NOMO-1 (cell line): Measurements from ENCODE around the gene PTPRB.

ENCODE experiments used
- DNase-seq, 2 experiments: peaks; one replicate each; lab custom pipeline; 2025; ENCODE audit not compliant: unreplicated experiment in 2 of 2; lab: John Stamatoyannopoulos, UW

PTPRB gene

DNA sequence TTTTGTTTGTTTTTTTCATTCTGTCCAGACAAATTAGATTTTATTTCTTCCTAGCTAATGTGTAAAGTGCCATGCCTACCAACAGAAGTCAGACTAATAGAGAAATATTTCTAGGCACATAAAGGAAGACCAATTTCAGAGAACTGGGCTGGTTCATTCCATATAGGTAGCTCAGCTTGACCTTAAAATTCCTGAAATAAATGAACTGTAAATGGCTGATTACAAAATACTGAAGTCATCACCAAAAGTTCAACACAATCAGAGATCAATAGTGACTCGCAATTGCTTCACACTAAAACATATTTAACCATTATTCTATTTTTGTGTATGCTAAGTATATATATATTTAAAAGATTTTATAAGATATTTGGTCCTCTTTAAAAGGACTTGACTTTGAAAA lies 34.2 kb downstream of the PTPRB start:
- no peak for DNase-seq

DNA sequence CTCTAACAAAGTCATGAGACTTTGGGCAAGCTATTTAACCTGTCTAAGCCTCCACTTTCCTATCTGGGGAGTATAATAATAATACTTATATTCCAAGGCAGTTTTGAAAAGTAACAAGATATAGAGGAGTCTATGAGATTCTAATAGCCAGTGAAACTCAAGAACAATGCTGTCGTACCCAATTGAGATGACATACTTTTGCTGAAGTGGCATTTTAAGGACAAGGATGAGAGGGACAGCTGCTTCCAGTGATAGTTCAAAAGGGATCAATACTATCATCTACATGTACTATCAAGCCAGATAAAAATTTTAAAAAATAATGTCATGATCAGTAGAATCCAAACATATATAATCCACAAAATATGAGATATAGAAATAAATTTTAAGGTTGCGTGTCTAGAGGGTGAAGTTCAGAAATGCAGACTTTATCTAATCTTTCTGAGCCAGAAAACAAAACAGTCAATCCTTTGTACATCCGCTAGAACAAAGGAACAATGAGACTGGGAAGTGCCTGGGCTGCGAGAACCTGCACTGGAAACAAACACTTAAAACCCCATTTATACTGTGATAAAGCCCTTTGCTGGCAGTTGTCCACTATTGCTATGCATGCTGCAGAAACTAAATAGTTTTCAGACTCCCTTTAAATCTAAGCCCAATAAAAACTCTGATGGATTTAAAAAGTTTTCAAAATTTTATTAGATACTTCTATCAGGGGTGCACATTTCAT lies 38.6 kb downstream of the PTPRB start:
- DNase-seq, result no peak

DNA sequence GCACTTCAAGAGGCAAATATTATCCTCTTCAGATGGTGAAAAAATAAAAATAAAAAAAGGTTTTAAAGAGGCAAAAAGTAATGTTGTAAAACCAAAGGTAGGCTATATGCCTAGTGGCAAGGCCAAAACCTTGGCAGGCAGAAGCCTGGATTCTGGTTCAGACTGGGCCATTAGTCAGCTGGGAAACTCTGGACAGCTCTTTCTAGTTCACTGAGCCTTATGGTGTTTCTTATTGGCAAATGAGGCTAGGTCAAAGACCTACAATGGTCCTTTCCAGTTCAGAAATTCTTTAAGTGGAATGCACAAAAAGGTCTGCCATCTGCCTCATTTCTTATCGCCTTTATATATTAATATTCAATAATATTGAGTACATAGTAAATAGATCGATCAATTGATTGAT lies 44.6 kb downstream of the PTPRB start:
- DNase-seq, result no peak

DNA sequence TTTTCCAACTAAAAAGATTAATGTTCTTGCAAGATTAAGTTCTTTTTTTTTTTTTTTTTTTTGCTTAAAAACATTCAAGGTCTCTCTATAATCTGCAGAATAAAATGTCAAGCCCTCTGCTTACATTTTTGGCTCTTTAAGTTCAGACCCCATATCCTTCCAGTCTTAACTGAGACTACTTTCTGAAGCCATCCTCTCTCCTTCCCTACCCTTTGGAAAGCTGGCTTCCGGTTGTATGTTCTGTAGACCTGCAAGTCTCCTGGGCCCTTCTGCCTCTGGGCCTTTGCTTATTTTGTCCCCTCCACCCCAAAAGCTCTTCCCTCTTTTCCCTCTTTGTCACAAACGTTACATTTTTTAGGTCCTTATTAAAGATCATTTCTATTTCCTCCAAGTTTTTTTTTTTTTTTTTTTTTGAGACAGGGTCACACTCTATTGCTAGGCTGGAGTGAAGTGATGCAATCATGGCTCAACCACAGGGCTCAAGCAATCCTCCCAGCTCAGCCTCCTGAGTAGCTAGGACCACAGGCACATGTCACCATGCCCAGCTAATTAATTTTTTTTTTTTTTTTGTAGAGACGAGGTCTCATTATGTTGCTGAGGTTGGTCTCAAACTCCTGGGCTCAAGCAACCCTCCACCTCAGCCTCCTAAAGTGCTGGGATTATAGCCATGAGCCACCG lies 46.5 kb downstream of the PTPRB start:
- no peak for DNase-seq

DNA sequence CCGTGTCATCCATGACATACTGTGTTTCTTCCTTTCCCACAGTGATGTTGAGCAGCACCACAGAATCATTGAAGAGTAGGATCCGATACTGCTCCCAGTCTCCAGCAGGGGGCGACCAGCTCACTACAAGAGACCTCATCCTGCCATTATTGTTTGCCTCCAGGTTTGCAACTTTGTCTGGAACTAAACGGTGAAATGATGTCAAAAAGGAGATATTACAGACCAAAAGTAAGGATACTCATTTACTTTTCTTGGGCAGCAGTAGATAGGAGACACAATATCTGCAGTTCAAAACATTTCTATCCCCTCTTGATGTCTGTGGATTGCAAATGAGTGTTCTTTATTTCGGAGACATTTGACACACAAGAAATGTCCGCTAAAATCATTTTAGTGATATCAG lies 47.2 kb downstream of the PTPRB start:
- peak in 1 of 2 experiments; percentile 45 for DNase-seq

DNA sequence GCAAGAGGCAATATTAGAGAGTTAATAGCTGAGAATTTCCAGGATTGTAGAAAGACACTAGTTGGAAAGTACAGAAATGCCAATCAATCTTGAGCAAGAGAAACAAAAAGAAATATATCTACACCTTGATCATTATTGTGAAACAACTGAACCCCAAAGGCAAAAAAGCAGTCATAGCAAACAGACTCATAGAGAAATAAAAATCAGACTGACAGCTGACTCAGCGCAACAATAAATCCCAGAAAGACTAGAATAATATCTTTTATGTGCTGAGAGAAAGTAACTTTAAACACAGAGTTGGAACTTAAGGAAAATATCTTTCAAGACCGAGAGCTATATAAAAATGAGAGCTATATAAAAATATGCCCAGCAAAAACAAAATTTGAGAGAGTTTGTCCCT lies 52.9 kb downstream of the PTPRB start:
- no peak for DNase-seq

DNA sequence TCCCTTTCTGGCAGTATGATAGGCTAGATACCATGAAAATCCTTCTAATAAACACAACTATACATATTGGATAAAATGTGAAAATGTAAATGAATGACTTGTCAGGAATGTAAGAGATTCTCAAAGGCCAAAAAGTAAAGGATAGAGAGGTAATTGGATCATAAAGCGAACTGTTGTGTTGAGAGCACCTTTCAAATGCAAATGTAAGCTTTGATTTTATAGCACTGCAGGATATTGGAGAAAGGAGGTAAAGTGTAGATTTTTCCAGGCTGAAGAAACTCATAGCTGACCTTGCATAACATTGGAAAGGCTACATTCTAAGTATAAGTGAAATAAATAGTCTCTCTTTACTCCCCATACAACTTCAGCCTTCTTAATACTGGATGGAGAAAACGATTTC lies 54.0 kb downstream of the PTPRB start:
- DNase-seq, result no peak

DNA sequence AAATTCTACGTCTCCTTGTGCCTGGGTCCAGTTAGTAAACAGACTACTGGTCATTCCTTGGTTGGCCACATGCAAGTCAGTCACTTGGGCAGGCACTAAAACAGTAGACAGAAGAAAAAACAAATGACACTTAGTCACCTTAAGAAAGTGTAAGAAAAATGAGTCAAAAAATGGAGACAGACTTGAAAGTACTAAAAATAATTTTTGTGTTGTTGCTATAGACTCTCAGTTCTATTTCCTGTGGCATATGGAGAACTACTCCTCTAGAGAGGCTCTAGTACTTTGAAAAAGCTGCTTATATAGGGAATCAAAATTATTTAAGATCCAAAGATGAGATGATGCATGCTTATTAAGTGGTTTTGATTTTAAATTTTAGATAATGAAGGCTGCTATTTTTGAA lies 56.0 kb downstream of the PTPRB start:
- DNase-seq, result no peak

DNA sequence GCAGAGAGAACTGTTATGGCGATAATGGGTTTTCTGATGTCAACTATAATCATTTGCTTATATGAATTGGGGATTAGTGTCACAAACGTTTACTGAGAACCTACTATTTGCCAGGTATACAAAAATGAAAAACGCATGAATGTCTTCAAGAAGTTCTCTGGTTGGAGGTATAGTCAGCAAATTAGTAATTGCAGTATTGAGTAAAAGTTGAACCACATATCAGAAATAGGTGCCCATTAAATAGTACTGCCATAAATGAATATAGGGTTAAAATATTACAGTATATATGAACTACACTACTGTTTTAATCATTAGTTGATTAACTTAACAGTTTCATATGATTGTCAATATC lies 60.0 kb downstream of the PTPRB start:
- DNase-seq, result no peak

DNA sequence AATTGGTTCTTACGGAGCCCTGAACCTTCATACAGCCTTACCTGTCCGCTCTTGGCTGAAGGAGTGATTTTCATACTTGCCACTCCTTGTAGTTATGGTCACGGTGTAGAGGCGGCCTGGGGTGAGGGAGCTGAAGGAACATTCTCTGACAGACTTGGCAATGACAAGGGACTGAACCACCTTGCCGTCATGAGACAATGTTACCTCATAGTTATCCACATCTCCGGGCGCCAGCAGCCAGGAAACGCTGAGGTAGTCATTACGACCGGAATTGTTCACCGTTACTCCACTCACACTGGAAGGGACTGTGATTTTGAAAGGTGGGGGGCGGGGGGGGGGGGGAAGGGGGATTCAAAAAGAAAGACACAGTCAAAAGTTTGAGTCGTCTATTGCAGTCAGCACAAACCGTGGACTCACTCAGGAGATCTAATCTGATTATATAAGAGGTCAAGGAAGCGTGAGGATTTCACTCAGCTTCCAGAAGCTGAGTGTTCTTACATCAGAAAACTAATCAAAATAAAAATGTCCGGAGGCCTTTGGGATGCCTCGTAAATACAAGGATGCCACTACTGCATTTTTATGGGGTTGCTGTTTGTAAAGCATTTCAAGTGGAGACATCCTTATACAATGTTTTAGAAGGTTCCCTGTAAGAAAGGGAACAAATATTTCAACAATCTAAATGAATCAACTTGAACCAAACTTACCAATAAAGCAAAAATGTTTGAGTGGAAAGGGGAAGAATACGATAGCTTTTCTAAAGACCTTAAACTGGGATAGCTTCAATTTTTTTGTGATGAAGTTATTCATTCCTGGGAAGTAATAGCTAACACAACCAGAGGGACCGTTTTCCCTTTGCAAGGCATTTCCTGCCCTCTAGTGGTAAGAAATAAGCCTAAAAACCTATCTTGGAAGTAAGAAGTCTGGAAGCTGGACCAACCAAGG lies 60.6 kb downstream of the PTPRB start:
- DNase-seq, result peak in 1 of 2 experiments; percentile 47

DNA sequence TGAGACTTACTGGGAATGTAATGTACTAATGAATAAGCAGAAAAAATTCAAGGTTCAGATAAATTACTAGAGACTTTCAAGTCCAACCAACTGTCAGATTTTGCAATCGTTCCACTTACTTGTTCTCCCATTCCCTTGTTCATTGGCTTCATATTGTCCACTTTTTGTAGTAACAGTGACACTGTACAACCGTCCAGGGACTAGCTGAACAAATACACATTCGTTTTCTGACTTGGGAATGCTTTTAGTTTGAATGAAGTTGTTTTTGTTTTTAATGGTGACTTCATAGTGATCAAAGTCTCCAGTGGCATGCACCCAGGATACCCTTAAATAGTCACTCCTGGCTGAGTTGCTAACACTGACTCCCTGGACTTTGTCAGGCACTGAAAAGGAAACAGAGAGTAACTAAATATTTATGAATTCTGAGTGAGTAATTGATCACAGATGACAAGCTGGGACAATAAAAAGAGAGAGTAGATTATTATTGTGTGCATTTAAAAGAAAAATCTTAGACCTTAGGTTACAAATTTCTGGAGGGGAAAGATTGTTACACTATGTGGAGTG lies 65.4 kb downstream of the PTPRB start:
- no peak for DNase-seq

DNA sequence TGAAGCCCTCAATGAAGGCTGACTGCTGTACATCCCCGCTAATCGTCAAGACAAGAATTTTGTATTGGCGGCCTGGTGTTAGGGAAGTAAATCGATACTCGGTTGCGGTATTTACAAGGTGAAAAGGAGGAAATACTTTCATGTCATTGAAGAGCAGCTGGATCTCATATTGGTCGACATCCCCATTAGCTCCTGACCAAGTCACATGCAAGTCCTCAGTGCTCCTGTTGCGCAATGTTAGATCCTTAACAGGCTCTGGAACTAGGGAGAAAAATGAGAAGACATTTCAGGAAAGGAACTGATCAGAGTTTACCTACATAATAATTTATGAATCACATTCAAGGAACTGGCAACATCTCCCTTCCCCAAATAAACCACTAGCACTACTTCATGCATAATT lies 66.2 kb downstream of the PTPRB start:
- DNase-seq, result no peak

DNA sequence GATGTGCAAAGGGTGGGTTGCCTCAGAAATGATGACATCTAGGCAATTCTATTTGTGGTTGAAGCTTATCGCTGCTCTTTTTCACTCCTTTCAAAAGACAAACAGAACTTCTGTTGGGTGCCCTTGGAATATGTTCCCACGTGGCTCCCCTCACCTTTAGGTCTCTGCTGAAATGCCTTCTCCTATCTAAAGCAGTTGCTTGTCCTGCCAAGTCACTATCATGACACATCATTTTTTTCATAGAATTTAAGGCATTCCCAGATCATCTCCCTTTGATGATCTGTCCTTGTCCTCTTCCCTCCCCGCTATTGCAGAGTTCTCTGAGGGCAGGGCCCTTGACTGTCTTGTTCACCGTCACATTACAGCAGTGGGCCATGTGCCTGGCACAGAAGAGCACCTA lies 75.7 kb downstream of the PTPRB start:
- DNase-seq, result no peak

DNA sequence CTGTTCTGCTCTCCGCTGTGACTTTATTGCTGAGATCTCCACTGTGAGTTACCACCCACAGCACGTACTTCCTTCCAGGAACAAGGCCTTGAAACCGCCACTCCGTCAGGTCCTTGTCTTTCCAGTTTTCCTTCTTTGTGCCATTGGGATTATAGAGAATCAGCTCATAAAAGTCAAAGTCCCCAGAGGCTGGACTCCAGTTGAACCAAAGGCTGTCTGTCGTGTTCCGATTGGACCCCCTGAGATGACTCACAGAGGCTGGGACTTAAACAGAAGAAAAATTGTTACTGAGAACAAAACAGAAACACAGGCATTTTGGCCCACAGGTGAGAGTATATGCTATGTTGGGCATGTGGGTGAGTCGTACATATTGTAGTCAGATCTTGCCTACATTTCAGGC lies 76.6 kb downstream of the PTPRB start:
- DNase-seq, result no peak

DNA sequence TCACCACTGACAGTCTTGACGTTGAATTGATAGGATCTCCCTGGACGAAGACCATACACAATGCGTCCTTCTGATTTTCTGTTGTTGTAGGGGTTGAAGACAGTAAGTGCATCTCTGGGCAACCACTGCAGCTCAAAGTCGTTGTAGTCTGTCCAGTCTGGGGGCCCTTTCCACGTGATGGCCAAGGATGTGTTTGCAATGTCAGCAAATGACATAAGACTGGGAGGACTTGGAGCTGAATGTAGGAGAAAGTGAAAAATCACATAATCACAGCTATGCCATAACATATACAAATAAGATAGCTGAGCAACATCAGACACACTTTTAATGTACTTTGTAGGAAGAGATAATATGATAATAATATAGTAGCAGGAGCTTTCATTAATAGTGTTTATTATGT lies 77.8 kb downstream of the PTPRB start:
- DNase-seq, result no peak

DNA sequence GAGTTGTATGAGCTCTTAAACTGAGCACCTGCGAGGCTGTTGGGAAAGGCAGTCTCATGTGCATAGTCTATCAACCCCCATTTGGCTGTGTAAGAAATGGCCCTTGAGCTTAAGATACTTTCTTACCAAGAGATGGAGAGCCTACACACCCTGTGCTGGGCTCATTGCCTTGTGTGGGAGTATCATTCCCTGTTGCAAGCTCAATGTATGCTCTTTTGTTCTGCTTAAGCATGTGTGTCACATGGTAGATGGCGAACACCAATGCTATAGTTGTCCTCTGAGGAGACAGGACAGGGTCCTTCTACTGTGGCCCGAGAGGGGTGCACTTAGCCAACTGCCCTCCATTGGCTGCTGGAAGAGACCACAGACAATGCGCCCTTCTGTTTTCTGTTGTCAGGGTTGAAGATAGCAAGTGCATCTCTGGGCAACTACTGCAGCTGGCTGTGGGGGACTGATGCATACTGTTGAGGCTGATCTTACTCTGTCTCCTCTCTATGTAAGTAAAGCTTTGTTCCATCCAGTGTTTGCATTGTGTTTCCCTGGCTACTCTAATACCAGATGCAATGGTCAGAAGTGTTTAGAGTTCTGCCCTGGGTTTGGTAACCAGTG lies 79.5 kb downstream of the PTPRB start:
- DNase-seq, result no peak

DNA sequence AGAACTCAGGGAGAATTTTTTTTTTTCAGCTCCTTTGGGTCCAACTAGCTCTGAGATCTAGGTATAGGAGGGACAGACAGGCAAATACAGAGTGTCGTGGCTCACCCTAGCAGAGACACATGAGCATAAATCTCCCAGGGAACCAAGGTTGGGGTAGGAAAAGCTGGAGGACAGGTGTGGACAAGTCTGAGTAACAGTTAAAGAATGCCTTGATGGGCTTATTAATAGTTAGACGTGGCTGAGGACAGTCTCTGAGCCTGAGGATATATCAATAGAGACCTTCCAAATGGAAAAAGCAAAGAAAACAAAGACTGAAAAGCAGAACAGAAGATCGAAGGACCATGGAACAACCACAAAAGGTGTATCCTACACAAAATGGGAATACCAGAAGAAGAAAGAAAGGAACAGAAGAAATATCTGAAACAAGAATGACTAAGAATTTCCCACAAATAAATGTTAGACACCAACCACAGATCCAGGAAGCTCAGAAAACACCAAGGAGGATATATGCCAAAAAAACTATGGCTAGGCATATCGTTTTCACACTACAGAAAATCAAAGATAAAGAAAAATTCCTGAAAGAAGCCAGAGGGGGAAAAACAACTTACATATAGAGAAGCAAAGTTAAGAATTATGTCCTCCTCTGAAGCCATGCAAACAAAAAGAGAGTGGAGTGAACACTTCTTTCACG lies 80.9 kb downstream of the PTPRB start:
- no peak for DNase-seq

DNA sequence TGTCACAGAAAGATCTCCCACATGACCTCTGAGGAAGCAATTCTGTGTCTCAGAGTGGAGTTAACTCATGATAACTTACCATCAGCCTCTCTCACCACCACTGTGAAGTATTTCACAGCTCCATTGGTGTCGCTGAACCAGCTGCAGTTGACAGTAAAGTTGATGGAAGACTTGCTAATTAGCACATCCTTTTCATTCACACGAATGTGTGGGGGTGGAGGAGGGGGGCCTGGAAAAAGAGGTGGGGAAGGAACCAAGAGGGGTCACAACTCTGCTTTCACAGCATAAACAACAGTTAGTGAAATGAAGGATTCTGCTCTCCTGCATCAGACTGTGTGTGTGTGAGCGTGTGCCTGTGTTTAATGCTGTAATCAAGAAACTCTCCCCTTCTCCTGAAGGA lies 82.1 kb downstream of the PTPRB start:
- no peak for DNase-seq

DNA sequence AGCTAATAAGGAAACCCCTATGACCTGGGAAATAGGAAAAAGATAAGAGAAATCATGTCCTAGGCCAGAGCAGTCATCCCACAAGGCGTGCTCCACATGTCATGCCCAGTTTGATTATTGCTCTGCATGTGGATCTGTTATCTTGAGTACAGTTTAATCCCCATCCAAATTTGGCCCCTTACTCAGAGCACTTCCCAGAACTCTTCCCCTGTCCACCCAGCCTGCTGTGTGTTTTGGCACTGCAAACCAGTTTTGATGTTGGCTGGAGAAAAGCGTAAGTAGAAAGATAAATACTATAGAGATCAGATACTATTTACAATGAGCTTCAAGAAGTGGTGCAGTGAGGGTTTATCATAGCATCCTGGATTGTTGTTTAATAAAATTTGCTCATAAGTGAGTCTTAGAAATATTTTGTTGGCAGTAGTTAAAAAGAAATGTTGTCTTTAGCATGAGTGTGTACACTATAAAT lies 83.8 kb downstream of the PTPRB start:
- no peak for DNase-seq

DNA sequence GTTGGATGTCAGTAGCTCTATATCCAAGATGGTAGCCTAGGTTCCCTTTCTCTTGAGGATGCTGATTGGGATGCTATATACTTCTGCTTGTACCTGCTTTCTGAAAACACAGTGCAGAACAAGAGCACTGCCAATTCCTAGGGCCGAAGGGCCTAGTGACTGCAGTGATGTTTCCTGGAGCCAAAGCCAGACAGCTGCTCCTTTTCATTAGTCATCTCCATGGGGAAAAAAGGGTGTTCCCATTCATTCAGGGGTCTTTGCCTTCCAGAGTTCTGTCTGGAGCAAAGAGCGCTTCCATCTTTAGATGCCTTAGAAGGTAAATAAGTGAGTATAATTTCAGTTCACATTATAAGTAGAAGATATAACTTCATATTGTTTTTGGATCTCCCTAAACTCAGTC lies 85.5 kb downstream of the PTPRB start:
- DNase-seq, result no peak
